Keratinocyte (primary cell): ENCODE data around the gene SARS2.

Experiments
- CTCF ChIP-seq, 3 experiments: IDR thresholded peaks in 1 of 3; conservative IDR thresholded peaks in 1 of 3; optimal IDR thresholded peaks in 1 of 3; 2 replicates in 2 of 3; 3 replicates in 1 of 3; pipeline versions ENCODE3 to v1.5.1; 2011; ENCODE audit warnings: low read length in 3 of 3, mild to moderate bottlenecking in 3 of 3, moderate library complexity in 2 of 3, control low read depth in 1 of 3, inconsistent platforms in 1 of 3; ENCODE audit not compliant: insufficient read depth in 2 of 3; ENCODE audit errors: extremely low read depth in 1 of 3
- EZH2 ChIP-seq: IDR thresholded peaks from one replicate; pipeline ENCODE4 v1.6.1; 2012; ENCODE audit warnings: inconsistent platforms, mild to moderate bottlenecking, low read length, moderate library complexity

DNA sequence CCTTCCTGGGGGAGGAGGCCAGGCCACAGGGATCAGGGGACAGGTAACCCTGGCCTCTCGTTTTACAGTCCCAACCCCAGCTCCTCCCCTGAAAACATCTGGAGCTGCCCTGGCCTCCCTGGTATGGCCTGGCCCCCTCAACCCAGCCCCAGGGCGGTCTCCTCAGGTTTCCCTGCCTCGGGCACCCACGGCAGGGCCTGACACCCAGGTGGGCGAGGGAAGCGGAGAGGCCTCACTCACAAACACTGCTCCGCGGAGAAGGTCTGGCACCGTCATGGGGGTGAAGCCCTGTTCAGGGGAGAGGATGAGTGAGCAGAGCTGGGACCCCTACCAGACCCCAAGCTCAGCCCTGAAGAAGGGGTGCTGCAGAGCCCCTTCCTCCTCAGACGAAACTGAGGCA lies 12.0 kb downstream of the SARS2 start:
- TF ChIP-seq CTCF (optimal IDR thresholded peaks at IDR 0.05 in 1 of 3, IDR thresholded peaks at IDR 0.05 in 1 of 3, conservative IDR thresholded peaks at IDR 0.05 in 1 of 3; ENCODE audit: extremely low read depth in 1 of 3, insufficient read depth in 2 of 3, low read length in 3 of 3), result no peak
- TF ChIP-seq EZH2, result no peak
